GM20431 (cell line): ENCODE measurements around the gene ACOT7.
"Not testable (repeated sequence)": the region's sequence is repeated elsewhere in the genome, so short reads cannot be mapped to it uniquely, and the experiment has no call there.

Experiments used
- in situ Hi-C: fragments of 300-500 bp; cut with MseI, MboI; formaldehyde crosslinking; loops from one replicate; pipeline ENCODE4 v1.15.0; 2020; ENCODE audit warnings: low sequenced_read_pairs; ENCODE audit not compliant: unreplicated experiment

The ACOT7 gene

GRCh38 chr1:6328091-6328490 is 65.5 kb downstream of the ACOT7 start:
- in situ Hi-C loops = no loop called here

GRCh38 chr1:6325482-6325881 is 68.1 kb downstream of the ACOT7 start:
- in situ Hi-C loops = no loop called here

GRCh38 chr1:6322161-6322560 is 71.4 kb downstream of the ACOT7 start:
- in situ Hi-C loops = no loop called here

GRCh38 chr1:6321205-6321604 is 72.4 kb downstream of the ACOT7 start:
- in situ Hi-C loops = no loop called here

GRCh38 chr1:6317098-6317760 is 76.3 kb downstream of the ACOT7 start:
- in situ Hi-C loops = no loop called here

GRCh38 chr1:6316240-6317097 is 77.1 kb downstream of the ACOT7 start:
- in situ Hi-C loops = no loop called here

GRCh38 chr1:6314503-6314902 is 79.1 kb downstream of the ACOT7 start:
- in situ Hi-C loops = no loop called here

GRCh38 chr1:6313393-6314200 is 80.0 kb downstream of the ACOT7 start:
- in situ Hi-C loops = no loop called here

GRCh38 chr1:6310116-6310848 is 83.3 kb downstream of the ACOT7 start:
- in situ Hi-C loops = no loop called here

- in situ Hi-C loops = no loop called here
Measured at GRCh38 chr1:6309564-6309963, 84.0 kb downstream of the ACOT7 start.

- in situ Hi-C loops = no loop called here
Measured at GRCh38 chr1:6308449-6308848, 85.1 kb downstream of the ACOT7 start.

GRCh38 chr1:6307682-6308081 is 85.9 kb downstream of the ACOT7 start:
- in situ Hi-C loops = not testable (repeated sequence)

GRCh38 chr1:6307099-6307498 is 86.5 kb downstream of the ACOT7 start:
- in situ Hi-C loops = no loop called here

GRCh38 chr1:6303397-6304012 is 90.1 kb downstream of the ACOT7 start:
- in situ Hi-C loops = no loop called here

- in situ Hi-C loops = no loop called here
Measured at GRCh38 chr1:6302568-6302967, 91.0 kb downstream of the ACOT7 start.

- in situ Hi-C loops = no loop called here
Measured at GRCh38 chr1:6301526-6301925, 92.0 kb downstream of the ACOT7 start.

GRCh38 chr1:6300342-6301048 is 93.1 kb downstream of the ACOT7 start:
- in situ Hi-C loops = no loop called here

- in situ Hi-C loops = no loop called here
Measured at GRCh38 chr1:6299557-6300165, 93.9 kb downstream of the ACOT7 start.
